ENCODE results near the gene ANKRD31. TPM values are rescaled to one million over a fixed set of nuclear protein-coding genes. Genes with fewer than 3 reads are reported as not detected.
A peak's percentile ranks its signal among the peaks of the same experiment; 100 is the strongest.
"Not testable (repeated sequence)": the region's sequence is repeated elsewhere in the genome, so short reads cannot be mapped to it uniquely, and the experiment has no call there.

ANKRD31 gene
- total RNA-seq, 1 experiment from 2014 or later = 0.26 TPM

GRCh38 chr5:75168026-75168735, 68.5 kb downstream of the ANKRD31 start:
- H3K79me2 ChIP-seq (ENCODE audit: low read length) = no peaks in the 10 kb centered on the region
- POLR2A ChIA-PET (ENCODE audit: unreplicated experiment) = no interaction called here

GRCh38 chr5:75167345-75167744, 69.3 kb downstream of the ANKRD31 start:
- no peaks in the 10 kb centered on the region for H3K9me3 ChIP-seq (ENCODE audit: low read length)
- ChIA-PET CTCF (no interaction called here), POLR2A (ENCODE audit: unreplicated experiment) (no interaction called here)
- no peaks in the 10 kb centered on the region for H3K27me3 ChIP-seq (ENCODE audit: low read length)
- peak; percentile 19 for DNase-seq
- no peak overlapping the region for H3K4me2 ChIP-seq (ENCODE audit: low read length)
- H3K4me3 ChIP-seq (ENCODE audit: low read length) = no peak overlapping the region
- no peaks in the 10 kb centered on the region for H3K4me1 ChIP-seq (ENCODE audit: insufficient read depth, low read length)
- H4K20me1 ChIP-seq (ENCODE audit: low read length) = no peaks in the 10 kb centered on the region
- no peaks in the 10 kb centered on the region for H3K79me2 ChIP-seq (ENCODE audit: low read length)
- no peak; the same call in 1 of the 2 replicates for ATAC-seq
- H3K27ac ChIP-seq (ENCODE audit: low read length) = no peak overlapping the region
- no peaks in the 10 kb centered on the region for H3F3A ChIP-seq (ENCODE audit: low read length, unreplicated experiment)
- H3K36me3 ChIP-seq (ENCODE audit: low read depth, low read length) = no peaks in the 10 kb centered on the region
- no TSS peak for BruUV-seq (replicated peaks)
- no peak overlapping the region for H3K9ac ChIP-seq (ENCODE audit: low read length)
- intact Hi-C loops (cut with micrococcal nuclease) = no loop called here
- TF ChIP-seq EZH2 (IDR thresholded peaks at IDR 0.05; ENCODE audit: low read length, unreplicated experiment) (no peak), EZH2phosphoT487 (IDR thresholded peaks at IDR 0.05; ENCODE audit: borderline replicate concordance, low read length) (no peak)
- TF ChIP-seq, protein P1, sequence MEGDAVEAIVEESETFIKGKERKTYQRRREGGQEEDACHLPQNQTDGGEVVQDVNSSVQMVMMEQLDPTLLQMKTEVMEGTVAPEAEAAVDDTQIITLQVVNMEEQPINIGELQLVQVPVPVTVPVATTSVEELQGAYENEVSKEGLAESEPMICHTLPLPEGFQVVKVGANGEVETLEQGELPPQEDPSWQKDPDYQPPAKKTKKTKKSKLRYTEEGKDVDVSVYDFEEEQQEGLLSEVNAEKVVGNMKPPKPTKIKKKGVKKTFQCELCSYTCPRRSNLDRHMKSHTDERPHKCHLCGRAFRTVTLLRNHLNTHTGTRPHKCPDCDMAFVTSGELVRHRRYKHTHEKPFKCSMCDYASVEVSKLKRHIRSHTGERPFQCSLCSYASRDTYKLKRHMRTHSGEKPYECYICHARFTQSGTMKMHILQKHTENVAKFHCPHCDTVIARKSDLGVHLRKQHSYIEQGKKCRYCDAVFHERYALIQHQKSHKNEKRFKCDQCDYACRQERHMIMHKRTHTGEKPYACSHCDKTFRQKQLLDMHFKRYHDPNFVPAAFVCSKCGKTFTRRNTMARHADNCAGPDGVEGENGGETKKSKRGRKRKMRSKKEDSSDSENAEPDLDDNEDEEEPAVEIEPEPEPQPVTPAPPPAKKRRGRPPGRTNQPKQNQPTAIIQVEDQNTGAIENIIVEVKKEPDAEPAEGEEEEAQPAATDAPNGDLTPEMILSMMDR (conservative IDR thresholded peaks at IDR 0.05; ENCODE audit: low read depth, low read length) = peak; percentile 41; the same call in 1 of the 2 replicates
- no peaks in the 10 kb centered on the region for H3K9me2 ChIP-seq (replicated peaks; ENCODE audit: low read length)
- no peak overlapping the region for H2AFZ ChIP-seq (ENCODE audit: low read length)

More at GRCh38 chr5:75168026-75168735, 68.5 kb downstream of the ANKRD31 start:
- Histone ChIP-seq H3K36me3 (ENCODE audit: low read depth, low read length) (no peaks in the 10 kb centered on the region), H3K9me3 (ENCODE audit: low read length) (no peaks in the 10 kb centered on the region), H3K9me2 (replicated peaks; ENCODE audit: low read length) (no peaks in the 10 kb centered on the region), H3K27ac (ENCODE audit: low read length) (no peak overlapping the region), H3K4me1 (ENCODE audit: insufficient read depth, low read length) (no peaks in the 10 kb centered on the region), H4K20me1 (ENCODE audit: low read length) (no peaks in the 10 kb centered on the region), H3K4me2 (ENCODE audit: low read length) (no peak overlapping the region), H3K9ac (ENCODE audit: low read length) (no peak overlapping the region), H3K4me3 (ENCODE audit: low read length) (no peak overlapping the region), H3F3A (ENCODE audit: low read length, unreplicated experiment) (no peaks in the 10 kb centered on the region), H3K27me3 (ENCODE audit: low read length) (no peaks in the 10 kb centered on the region), H2AFZ (ENCODE audit: low read length) (no peak overlapping the region)
- DNase-seq (no peak), ATAC-seq (no peak)
- CTCF ChIA-PET = no interaction called here
- TF ChIP-seq EZH2phosphoT487 (IDR thresholded peaks at IDR 0.05; ENCODE audit: borderline replicate concordance, low read length) (no peak), EZH2 (IDR thresholded peaks at IDR 0.05; ENCODE audit: low read length, unreplicated experiment) (no peak)
- TF ChIP-seq, protein P1 (conservative IDR thresholded peaks at IDR 0.05; ENCODE audit: low read depth, low read length) = no peak
- no TSS peak for BruUV-seq (replicated peaks)
- intact Hi-C loops (cut with micrococcal nuclease) = no loop called here

DNA sequence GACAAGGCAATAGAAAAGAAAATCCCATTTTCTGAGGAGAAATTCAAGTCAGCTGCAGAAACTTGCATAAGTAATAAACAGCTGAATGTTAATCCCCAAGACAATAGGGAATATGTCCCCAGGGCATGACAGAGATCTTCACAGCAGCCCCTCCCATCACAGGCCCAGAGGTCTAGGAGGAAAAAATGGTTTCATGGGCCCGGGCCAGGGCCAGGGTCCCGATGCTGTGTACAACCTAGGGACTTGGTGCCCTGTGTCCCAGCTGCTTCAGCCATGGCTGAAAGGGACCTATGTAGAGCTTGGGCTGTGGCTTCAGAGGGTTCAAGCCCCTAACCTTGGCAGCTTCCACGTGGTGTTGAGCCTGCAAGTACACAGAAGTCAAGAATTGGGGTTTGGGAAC, 75.2 kb downstream of the ANKRD31 start:
- DNase-seq; CTCF ChIA-PET; POLR2A ChIA-PET (ENCODE audit: unreplicated experiment): not testable (repeated sequence)

More for the DNA sequence above, 75.2 kb downstream of the ANKRD31 start:
- H3K9me2 ChIP-seq (replicated peaks; ENCODE audit: low read length); H3K4me3 ChIP-seq (ENCODE audit: low read length); H3K9ac ChIP-seq (ENCODE audit: low read length); intact Hi-C loops (cut with micrococcal nuclease); H3K9me3 ChIP-seq (ENCODE audit: low read length); H2AFZ ChIP-seq (ENCODE audit: low read length); H3K4me2 ChIP-seq (ENCODE audit: low read length); H3K27ac ChIP-seq (ENCODE audit: low read length); H3K27me3 ChIP-seq (ENCODE audit: low read length); H3K4me1 ChIP-seq (ENCODE audit: insufficient read depth, low read length); H3F3A ChIP-seq (ENCODE audit: low read length, unreplicated experiment); BruUV-seq (replicated peaks); H3K79me2 ChIP-seq (ENCODE audit: low read length); H3K36me3 ChIP-seq (ENCODE audit: low read depth, low read length); ATAC-seq; H4K20me1 ChIP-seq (ENCODE audit: low read length): not testable (repeated sequence)

Data from PC-3 (cell line).